HCT116 (cell line): ENCODE data around the gene PAN3.

Source experiments
- ELF1 ChIP-seq: IDR thresholded peaks from 2 replicates; pipeline ENCODE4 v1.6.1; 2012; ENCODE audit warnings: low read depth, borderline replicate concordance
- POLR2AphosphoS5 ChIP-seq: IDR thresholded peaks from 2 replicates; pipeline ENCODE4 v1.6.1; 2011; ENCODE audit warnings: mild to moderate bottlenecking, low read depth, low read length, moderate library complexity
- RAD21 ChIP-seq: IDR thresholded peaks from 2 replicates; pipeline ENCODE4 v1.6.1; 2012; ENCODE audit warnings: low read depth, mild to moderate bottlenecking
- ZNF274 ChIP-seq: fragments of 200-500 bp; sonication (Bioruptor generic); IDR thresholded peaks from 2 replicates; pipeline ENCODE4 v1.6.1; 2014; ENCODE audit warnings: mild to moderate bottlenecking, low read depth, low read length, inconsistent platforms
- TF ChIP-seq, protein P1 (sequence below), 3 experiments: fragments of 200-600 bp in 1 of 3; sonication (generic) in 1 of 3; IDR thresholded peaks in 2 of 3; conservative IDR thresholded peaks in 1 of 3; 2 replicates each; pipeline ENCODE4 v1.5.1; 2012 to 2017; ENCODE audit warnings: low read depth in 2 of 3, low read length in 2 of 3, antibody characterized with exemption in 1 of 3, borderline replicate concordance in 1 of 3, control low read depth in 1 of 3, mild to moderate bottlenecking in 1 of 3, mixed read lengths in 1 of 3, mixed run types in 1 of 3, moderate library complexity in 1 of 3; ENCODE audit not compliant: insufficient read depth in 1 of 3
- TF ChIP-seq, protein P2 (sequence below): IDR thresholded peaks from 2 replicates; pipeline ENCODE4 v1.6.1; 2012

DNA sequence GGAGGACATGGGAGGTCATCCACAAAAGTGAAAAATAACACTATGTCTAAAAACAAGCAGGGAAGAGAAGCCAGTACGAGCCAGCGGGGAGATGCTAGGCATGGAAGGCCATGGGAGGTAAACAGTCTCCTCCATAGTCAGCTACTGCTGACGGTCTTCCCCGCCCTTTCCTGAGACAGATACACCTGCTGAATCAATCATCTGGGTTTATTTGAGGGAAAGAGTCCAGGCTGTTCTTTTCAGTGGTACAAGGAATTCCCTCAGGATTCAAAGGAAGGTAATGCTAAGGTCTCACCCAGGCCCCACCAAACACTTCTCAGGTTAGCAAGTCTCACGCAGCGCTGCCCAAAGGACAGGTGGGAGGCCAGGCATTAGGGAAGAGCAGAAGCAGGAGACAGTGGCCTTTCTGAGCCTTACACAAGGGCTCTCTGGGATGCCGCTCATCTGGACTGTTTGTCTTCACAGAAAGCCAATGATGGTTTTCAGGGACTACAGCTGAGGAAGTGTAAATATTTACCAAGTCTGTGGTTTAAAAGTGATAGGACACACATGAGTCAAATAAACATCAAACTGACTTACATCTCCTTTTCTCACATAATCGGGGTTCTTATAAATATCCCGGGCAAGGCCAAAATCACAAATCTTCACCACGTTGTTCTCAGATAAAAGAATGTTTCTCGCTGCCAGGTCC, 182.7 kb downstream of the PAN3 start:
- TF ChIP-seq ZNF274 = no peak
- TF ChIP-seq, protein P1, sequence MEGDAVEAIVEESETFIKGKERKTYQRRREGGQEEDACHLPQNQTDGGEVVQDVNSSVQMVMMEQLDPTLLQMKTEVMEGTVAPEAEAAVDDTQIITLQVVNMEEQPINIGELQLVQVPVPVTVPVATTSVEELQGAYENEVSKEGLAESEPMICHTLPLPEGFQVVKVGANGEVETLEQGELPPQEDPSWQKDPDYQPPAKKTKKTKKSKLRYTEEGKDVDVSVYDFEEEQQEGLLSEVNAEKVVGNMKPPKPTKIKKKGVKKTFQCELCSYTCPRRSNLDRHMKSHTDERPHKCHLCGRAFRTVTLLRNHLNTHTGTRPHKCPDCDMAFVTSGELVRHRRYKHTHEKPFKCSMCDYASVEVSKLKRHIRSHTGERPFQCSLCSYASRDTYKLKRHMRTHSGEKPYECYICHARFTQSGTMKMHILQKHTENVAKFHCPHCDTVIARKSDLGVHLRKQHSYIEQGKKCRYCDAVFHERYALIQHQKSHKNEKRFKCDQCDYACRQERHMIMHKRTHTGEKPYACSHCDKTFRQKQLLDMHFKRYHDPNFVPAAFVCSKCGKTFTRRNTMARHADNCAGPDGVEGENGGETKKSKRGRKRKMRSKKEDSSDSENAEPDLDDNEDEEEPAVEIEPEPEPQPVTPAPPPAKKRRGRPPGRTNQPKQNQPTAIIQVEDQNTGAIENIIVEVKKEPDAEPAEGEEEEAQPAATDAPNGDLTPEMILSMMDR (IDR thresholded peaks at IDR 0.05 in 2 of 3, conservative IDR thresholded peaks at IDR 0.05 in 1 of 3; ENCODE audit: borderline replicate concordance in 1 of 3, insufficient read depth in 1 of 3, low read depth in 2 of 3, low read length in 2 of 3) = no peak
- no peak for TF ChIP-seq ELF1
- no peak for TF ChIP-seq RAD21
- TF ChIP-seq, protein P2, sequence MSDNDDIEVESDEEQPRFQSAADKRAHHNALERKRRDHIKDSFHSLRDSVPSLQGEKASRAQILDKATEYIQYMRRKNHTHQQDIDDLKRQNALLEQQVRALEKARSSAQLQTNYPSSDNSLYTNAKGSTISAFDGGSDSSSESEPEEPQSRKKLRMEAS = no peak
- no peak for TF ChIP-seq POLR2AphosphoS5
